MV-4-11 (cell line): ENCODE data around the gene C1orf35.

Source experiments
- DNase-seq: peaks from one replicate; lab custom pipeline; 2025; lab: John Stamatoyannopoulos, UW

Gene C1orf35

DNA sequence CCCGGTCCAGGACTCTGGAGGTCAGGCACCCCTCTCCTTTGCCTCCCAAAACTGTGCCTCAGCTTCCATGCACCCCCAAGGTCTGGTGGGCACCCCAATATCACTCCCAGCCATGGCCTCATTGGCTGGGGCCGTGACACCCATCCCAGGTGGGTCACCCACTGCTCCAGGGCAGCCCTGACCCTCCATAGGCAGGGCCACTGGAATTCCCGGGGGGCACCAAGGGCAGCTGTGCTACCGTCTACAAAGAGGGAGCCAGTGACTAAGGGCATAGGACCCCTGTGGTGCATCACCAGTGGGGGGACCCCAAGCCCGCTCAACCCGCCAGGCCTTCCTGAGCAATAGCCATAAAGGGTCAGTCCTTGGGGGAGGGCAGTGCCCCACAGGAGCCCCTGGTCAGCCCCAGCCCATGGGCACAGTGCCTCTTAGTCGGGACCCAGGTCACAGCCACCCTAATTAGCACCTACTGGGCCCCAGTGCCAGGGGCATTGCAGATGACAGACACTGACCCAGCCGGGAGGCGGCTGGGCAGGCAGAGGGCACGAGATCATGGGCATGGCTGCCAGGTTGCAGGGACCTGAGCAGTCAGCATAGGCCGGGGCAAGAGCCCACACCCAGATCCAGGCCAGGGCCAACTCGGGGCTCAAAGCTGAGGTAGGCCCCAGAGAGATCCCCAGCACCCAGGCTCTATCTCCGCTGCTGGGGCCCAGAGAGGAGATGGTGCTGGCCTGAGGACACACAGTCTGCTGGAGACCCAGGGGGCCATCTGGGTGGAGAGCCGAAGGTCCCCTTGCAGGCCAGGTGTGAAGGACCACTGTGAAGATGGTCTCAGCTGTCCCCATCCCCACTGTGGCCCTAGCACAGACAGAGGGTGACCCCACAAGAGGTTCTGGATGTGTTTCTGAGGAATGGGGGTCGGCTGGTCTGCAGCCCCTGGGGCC lies 39.6 kb downstream of the C1orf35 start:
- no peak for DNase-seq

DNA sequence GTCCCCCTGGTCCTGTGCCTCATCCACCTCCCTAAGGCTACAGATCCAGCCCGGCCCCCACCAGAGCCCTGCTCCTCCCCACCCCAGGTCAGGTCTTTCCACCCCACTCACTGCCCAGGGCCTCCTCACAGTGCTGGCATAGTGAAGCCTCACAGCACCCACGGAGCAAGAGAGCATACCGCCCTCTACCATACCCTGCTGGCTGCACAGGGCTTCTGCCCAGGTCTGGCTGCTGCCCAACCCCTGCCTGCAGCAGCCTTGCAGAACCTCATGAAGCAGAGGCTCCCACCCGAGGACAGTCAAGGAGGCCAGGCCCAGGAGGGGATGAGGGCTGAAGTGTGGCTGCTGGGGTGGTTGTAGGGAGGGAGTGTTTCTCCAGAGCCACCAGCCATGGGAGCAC lies 40.3 kb downstream of the C1orf35 start:
- no peak for DNase-seq

DNA sequence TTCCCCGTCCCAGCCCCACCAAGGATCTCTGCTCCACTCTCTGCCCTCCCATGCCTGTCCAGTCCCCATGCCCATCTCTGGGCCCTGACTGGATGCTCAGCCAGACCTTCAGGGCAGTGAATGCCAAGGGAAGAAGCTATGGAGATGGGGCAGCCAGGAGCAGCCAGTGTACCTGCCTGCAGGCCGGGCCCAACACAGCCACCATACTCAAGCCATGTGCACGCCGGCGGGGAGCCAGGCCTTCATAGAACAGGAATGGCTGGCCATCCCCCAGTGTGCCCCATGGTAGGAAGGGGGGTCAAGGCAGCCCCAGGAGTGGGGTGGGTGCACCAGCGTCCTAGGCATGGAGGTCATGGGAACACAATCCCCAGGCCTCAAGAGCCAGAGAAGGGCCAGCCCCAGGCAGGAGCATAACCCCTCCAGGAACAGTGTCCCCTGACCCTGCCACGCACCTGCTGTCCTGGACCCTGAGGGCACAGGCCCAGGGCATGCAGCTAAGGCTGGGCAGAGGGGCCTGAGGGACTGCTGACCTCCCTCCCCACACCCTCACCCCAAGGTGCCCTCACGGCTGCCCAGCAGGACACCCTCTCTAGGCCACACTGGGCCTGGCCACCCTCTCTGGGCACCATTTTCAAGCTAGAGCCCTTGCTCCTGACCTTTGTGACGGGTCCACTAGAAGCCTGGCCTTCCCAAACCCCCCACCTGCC lies 40.9 kb downstream of the C1orf35 start:
- no peak for DNase-seq

DNA sequence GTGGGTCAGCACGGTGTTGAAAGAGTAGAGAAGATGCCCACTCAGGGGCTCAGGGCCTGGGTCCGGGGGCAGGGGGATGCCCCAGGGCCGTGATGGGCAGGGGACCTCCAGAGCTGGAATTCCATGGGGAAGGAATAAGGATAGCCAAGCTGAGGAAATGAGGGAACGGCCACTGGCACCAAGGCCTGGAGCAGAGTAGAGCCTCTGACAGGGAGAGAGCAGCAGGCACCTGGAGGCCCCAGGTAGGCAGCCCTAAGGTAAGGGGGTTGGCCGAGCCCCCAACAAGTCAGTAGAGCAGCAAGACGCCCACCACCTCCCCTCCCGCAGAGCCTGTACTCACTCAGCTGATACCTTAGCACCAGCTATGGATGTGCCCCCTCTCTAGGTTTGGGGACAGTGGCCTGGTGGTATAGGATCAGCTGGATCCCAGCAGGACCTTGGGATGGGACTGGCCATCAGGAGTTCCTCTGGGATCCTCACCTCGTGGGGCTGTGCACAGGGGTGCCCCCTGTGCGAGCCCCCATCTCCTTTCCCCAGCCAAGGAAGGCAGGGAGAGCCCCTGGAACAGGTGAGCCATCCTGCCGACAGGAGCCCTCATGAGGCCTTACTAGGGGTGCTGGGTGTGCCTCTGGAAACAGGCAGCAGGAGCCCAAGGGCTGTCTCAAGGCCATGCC lies 41.6 kb downstream of the C1orf35 start:
- DNase-seq, result no peak

DNA sequence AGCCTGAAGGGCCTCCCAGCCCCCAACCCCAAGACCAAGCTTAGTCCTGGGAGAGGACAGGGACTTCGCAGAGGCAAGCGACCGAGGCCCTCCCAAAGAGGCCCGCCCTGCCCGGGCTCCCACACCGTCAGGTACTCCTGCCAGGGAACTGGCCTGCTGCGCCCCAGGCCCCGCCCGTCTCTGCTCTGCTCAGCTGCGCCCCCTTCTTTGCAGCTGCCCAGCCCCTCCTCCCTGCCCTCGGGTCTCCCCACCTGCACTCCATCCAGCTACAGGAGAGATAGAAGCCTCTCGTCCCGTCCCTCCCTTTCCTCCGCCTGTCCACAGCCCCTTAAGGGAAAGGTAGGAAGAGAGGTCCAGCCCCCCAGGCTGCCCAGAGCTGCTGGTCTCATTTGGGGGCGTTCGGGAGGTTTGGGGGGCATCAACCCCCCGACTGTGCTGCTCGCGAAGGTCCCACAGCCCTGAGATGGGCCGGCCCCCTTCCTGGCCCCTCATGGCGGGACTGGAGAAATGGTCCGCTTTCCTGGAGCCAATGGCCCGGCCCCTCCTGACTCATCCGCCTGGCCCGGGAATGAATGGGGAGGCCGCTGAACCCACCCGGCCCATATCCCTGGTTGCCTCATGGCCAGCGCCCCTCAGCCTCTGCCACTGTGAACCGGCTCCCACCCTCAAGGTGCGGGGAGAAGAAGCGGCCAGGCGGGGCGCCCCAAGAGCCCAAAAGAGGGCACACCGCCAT lies 42.5 kb downstream of the C1orf35 start:
- no peak for DNase-seq

DNA sequence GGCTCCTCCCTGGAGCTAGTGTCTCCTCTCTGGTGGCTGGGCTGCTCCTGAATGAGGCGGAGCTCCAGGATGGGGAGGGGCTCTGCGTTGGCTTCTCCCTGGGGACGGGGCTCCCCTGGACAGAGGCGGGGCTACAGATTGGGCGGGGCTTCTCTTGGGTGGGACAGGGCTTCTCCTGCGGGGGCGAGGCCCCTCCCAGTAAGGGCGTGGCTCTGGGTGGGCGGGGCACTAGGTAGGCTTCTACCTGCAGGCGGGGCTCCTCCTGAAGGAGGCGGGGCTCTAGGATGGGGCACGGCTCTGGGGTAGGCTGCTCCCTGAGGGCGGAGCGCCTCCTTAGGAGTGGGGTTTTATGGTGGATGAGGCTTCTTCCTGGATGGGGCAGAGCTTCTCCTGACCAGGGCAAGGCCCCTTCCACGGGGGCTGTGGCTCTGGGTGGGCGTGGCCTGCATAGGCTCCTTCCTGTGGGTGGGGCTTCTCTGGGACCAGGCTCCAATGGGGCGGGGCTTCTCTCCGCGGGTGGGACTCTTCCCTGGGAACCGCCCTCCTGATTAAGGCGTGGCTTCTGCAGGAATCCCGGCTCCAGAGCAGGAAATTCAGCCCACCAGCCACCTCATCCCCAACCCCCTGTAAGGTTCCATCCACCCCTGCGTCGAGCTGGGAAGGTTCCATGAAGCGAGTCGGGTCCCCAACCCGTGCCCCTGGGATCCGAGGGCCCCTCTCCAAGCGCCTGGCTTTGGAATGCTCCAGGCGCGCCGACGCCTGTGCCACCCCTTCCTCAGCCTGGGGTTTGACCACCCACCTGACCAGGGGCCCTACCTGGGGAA lies 43.3 kb downstream of the C1orf35 start:
- no peak for DNase-seq

DNA sequence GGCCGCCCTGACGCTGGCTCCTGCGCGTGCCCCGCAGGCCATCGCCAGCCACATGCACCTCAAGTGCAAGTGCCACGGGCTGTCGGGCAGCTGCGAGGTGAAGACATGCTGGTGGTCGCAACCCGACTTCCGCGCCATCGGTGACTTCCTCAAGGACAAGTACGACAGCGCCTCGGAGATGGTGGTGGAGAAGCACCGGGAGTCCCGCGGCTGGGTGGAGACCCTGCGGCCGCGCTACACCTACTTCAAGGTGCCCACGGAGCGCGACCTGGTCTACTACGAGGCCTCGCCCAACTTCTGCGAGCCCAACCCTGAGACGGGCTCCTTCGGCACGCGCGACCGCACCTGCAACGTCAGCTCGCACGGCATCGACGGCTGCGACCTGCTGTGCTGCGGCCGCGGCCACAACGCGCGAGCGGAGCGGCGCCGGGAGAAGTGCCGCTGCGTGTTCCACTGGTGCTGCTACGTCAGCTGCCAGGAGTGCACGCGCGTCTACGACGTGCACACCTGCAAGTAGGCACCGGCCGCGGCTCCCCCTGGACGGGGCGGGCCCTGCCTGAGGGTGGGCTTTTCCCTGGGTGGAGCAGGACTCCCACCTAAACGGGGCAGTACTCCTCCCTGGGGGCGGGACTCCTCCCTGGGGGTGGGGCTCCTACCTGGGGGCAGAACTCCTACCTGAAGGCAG lies 44.0 kb downstream of the C1orf35 start:
- no peak for DNase-seq

DNA sequence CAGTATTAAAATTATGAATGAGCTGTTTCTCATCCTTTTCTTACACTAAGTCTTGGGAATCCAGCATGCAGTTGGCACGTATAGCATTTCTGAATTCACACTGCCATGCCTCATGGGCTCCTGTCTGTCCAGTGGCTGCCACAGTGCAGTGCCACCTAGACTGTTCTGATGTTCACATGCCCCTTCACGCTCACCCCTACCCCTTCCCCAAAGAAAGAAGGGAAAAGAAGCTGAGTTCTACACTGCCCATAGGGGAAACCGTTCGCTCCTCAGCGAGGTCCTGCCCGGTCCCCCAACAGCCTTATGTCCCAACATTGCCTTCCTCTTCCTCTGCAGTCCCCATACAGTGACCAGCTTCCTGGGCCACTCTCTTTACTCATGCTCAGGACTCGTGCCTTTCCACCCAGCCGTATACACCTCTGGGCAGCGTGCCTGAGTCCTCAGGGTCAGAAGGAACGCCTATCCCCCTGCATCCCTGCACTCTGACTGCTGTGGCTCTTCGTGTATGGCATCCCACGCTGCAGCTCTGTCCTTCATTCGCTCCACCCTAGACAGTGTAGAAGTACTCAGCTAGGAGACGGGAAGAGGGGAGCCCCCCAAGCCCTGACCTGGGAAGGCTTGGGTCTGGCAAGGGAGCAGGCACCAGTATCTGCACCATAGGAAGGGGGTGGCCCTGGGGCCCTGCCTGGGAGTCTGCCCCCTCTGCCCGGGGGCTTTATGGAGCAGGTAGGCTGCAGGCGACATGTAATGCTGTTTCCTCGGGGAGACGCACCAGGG lies 44.8 kb downstream of the C1orf35 start:
- no peak for DNase-seq
